ENCODE results near the gene IFNA21. TPM values are rescaled to one million over a fixed set of nuclear protein-coding genes. Genes with fewer than 3 reads are reported as not detected.

IFNA21 gene
- total and polyA plus RNA-seq, 7 donors: not detected

GRCh38 chr9:21171351-21171750 lies 4.9 kb upstream of the IFNA21 start:
- Histone ChIP-seq H3K9me3 (no peaks in the 10 kb centered on the region), H3K4me1 (no peaks in the 10 kb centered on the region), H3K36me3 (no peaks in the 10 kb centered on the region), H3K27me3 (no peaks in the 10 kb centered on the region), H3K4me3 (no peak overlapping the region), H3K27ac (no peak overlapping the region)
- intact Hi-C loops (cut with DNase I): no loop called here
- TF ChIP-seq POLR2A (IDR thresholded peaks at IDR 0.05) (no peak), POLR2AphosphoS5 (IDR thresholded peaks at IDR 0.05) (no peak), CTCF (IDR thresholded peaks at IDR 0.05) (no peak), EP300 (IDR thresholded peaks at IDR 0.05) (no peak)
- WGBS, 2 donors: 79 to 88% methylated on average over 1 of the region's 1 CpG
- DNase-seq: no peak

- no peak for TF ChIP-seq EP300 (IDR thresholded peaks at IDR 0.05)
- TF ChIP-seq POLR2AphosphoS5 (IDR thresholded peaks at IDR 0.05): no peak
- no peak for TF ChIP-seq POLR2A (IDR thresholded peaks at IDR 0.05)
- no peak for TF ChIP-seq CTCF (IDR thresholded peaks at IDR 0.05)
- Histone ChIP-seq H3K9me3 (no peaks in the 10 kb centered on the region), H3K4me1 (no peaks in the 10 kb centered on the region), H3K4me3 (no peak overlapping the region), H3K27me3 (no peaks in the 10 kb centered on the region), H3K27ac (no peak overlapping the region), H3K36me3 (no peaks in the 10 kb centered on the region)
- intact Hi-C loops (cut with DNase I): no loop called here
- 81 to 100% methylated on average over 1 of the region's 1 CpG for WGBS, 2 donors
- DNase-seq: no peak
Observed at GRCh38 chr9:21165516-21165915, 944 bp downstream of the IFNA21 start.

- Histone ChIP-seq H3K4me1 (no peaks in the 10 kb centered on the region), H3K27ac (no peak overlapping the region), H3K27me3 (no peaks in the 10 kb centered on the region), H3K36me3 (no peaks in the 10 kb centered on the region), H3K4me3 (no peak overlapping the region), H3K9me3 (no peaks in the 10 kb centered on the region)
- DNase-seq: no peak
- intact Hi-C loops (cut with DNase I): no loop called here
- TF ChIP-seq POLR2AphosphoS5 (IDR thresholded peaks at IDR 0.05) (no peak), EP300 (IDR thresholded peaks at IDR 0.05) (no peak), CTCF (IDR thresholded peaks at IDR 0.05) (no peak), POLR2A (IDR thresholded peaks at IDR 0.05) (no peak)
- 6 to 23% methylated on average over 1 of the region's 1 CpG for WGBS, 2 donors
Observed at GRCh38 chr9:21160178-21160577, 6.3 kb downstream of the IFNA21 start.

GRCh38 chr9:21155501-21155900 lies 11.0 kb downstream of the IFNA21 start:
- TF ChIP-seq POLR2A (IDR thresholded peaks at IDR 0.05) (no peak), EP300 (IDR thresholded peaks at IDR 0.05) (no peak), CTCF (IDR thresholded peaks at IDR 0.05) (no peak), POLR2AphosphoS5 (IDR thresholded peaks at IDR 0.05) (no peak)
- Histone ChIP-seq H3K36me3 (no peaks in the 10 kb centered on the region), H3K4me3 (no peak overlapping the region), H3K27ac (no peak overlapping the region), H3K9me3 (no peaks in the 10 kb centered on the region), H3K27me3 (no peaks in the 10 kb centered on the region), H3K4me1 (no peaks in the 10 kb centered on the region)
- no peak for DNase-seq
- 69 to 83% methylated on average over 2 of the region's 2 CpGs for WGBS, 2 donors
- intact Hi-C loops (cut with DNase I): no loop called here

GRCh38 chr9:21154018-21154608 lies 12.3 kb downstream of the IFNA21 start:
- TF ChIP-seq POLR2AphosphoS5 (IDR thresholded peaks at IDR 0.05): no peak
- TF ChIP-seq EP300 (IDR thresholded peaks at IDR 0.05): no peak
- no peak for TF ChIP-seq CTCF (IDR thresholded peaks at IDR 0.05)
- TF ChIP-seq POLR2A (IDR thresholded peaks at IDR 0.05): no peak
- Histone ChIP-seq H3K27ac (no peak overlapping the region), H3K36me3 (no peaks in the 10 kb centered on the region), H3K4me1 (no peaks in the 10 kb centered on the region), H3K9me3 (no peaks in the 10 kb centered on the region), H3K4me3 (no peak overlapping the region), H3K27me3 (no peaks in the 10 kb centered on the region)
- intact Hi-C loops (cut with DNase I): no loop called here
- DNase-seq: no peak
- 10 to 20% methylated on average over 3 of the region's 3 CpGs for WGBS, 2 donors

Data from sigmoid colon (tissue), 7 donors.